CD4-positive, alpha-beta T cell treated with Interferon gamma for 1 hour (primary cell): ENCODE data around the gene ERLEC1.
"Not testable (repeated sequence)": the region's sequence is repeated elsewhere in the genome, so short reads cannot be mapped to it uniquely, and the experiment has no call there.

Experiments
- DNase-seq: peaks from one replicate; pipeline ENCODE4 v3.0.0-alpha.2; 2020

The ERLEC1 gene

DNA sequence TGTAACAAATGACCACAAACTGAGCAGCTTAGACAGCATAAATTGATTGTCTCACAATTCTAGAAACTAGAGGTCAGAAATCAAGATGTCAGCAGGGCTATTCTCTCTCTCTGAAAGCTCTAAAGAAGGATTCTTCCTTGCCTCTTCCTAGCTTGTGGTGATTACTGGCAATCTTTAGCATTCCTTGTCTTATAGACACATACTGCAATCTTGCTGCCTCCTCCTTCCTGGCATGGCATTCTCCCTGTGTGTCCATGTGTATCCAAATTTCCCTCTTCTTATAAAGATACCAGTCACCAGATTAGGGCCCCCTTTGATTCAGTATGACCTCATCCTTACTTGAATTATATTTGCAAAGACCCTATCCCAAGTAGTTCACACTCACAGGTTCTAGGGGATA is 2.4 kb upstream of the ERLEC1 start:
- no peak for DNase-seq

- DNase-seq, result no peak
Observed at GRCh38 chr2:53785366-53785765, 1.5 kb upstream of the ERLEC1 start.

GRCh38 chr2:53786352-53786704 is 516 bp upstream of the ERLEC1 start:
- peak; percentile 4 for DNase-seq

- DNase-seq, result no peak
Observed at GRCh38 chr2:53787614-53788289, 908 bp downstream of the ERLEC1 start.

DNA sequence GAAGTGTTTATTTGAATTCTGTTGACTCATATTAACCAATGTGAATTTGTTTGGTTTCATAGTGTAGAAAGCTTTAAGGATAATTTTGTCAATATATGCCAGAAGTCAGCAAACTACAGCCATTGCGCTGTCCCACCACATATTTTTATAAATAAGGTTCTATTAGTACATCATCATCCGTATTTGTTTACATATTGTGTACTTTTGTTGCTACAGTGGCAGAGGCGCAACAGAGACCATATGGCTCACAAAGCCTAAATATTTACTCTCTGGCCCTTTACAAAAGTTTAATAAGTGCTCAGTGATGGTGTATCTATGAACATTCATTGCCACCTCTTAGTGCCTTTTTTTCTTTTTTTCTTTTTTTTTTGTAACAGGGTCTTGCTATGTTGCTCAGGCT is 6.4 kb downstream of the ERLEC1 start:
- no peak for DNase-seq

DNA sequence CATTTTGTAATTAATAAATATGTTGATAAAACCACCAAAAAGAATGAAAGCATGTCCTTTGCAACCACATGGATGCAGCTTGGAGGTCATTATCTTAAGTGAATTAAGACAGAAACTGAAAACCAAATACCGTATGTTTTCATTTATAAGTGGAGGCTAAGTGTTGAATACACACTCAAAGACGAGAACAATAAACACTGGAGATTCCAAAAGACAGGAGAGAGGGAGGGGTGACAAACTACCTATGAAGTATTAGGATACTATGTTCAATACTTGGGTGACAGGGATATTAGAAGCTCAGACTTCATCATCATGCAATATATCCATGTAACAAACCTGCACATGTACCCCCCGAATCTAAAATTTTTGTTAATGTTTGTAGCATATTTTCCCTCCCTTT is 7.0 kb downstream of the ERLEC1 start:
- DNase-seq, result no peak

GRCh38 chr2:53801547-53801946 is 14.7 kb downstream of the ERLEC1 start:
- no peak for DNase-seq

DNA sequence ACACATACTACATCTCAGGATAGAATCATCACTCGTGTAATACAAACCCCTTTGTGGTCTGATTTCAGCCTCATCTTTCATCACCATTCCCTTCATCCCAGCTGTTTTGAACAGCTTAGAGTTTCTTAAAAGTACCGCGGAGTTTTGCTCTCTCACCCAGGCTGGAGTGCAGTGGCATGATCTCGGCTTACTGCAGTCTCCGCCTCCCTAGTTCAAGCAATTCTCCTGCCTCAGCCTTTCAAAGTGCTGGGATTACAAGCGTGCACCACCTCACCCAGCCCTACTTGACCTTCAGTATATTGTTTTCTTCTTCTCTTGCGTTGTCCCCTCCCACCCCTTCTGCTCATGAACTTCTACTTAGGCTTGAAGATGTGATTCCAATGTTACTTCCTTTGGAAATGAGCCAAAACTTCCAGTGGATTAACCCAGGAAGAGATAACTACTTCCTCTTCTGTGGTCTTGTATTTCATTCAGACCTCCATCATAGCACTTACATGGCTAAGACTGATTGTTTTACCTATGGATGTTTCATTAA is 15.8 kb downstream of the ERLEC1 start:
- no peak for DNase-seq

- no peak for DNase-seq
Observed at GRCh38 chr2:53811601-53812000, 24.8 kb downstream of the ERLEC1 start.

DNA sequence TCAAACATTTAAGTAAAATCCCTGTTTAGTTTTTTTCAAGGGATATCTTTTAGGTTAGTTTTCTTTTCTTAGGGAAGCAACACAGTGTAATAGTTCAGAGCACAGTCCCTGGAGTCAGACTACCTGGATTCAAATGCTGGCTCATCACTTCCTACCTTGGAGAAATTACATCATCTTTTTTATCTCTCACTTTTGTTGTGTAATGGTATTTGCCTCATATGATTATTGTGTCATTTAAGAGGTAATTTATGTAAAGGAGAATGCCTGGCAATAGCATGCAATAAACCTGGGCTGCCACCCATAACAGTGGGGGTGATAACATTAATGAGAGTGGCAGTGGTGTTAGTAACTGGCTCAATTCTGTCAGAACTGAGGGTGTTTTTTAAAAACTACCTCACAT is 26.3 kb downstream of the ERLEC1 start:
- no peak for DNase-seq

- DNase-seq, result no peak
Observed at GRCh38 chr2:53818854-53819435, 32.1 kb downstream of the ERLEC1 start.

DNA sequence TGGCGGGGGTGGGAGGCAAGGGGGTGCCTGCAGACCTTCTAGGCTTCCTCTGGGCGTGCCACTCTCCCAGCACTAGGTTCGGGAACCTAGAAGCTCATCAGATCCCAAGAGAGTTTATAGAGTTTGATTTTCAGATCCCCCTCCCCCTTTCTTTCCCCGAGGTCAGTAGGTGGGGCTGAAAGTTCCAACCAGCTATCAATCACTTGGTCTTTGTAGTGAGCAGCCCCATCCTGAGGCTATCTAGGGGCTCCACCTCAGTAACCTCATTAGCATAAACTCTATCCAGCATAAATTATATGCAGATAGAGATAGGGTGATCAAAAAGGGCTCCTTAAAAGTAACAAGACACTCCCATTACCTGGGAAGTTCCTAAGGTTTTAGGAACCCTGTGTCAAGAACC is 32.8 kb downstream of the ERLEC1 start:
- no peak for DNase-seq

GRCh38 chr2:53820048-53820447 is 33.2 kb downstream of the ERLEC1 start:
- DNase-seq, result no peak

DNA sequence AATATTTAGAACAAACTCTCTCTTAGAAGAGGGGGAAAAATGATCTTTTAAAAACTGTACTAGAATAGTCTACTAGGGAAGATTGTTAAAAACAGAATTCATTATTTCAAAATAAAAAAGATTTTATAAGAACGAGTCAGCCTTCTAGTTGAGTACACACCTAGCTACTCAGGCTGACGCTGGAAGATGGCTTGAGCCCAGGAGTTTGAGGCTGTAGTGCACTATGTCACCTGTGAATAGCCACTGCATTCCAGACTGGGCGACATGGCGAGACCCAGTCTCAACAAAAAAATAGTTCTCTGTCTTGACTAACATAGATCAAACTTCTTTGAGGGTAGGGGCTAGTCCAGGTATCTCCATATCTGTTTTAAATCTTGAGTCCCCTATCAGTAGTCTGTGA is 33.9 kb downstream of the ERLEC1 start:
- DNase-seq, result no peak

DNA sequence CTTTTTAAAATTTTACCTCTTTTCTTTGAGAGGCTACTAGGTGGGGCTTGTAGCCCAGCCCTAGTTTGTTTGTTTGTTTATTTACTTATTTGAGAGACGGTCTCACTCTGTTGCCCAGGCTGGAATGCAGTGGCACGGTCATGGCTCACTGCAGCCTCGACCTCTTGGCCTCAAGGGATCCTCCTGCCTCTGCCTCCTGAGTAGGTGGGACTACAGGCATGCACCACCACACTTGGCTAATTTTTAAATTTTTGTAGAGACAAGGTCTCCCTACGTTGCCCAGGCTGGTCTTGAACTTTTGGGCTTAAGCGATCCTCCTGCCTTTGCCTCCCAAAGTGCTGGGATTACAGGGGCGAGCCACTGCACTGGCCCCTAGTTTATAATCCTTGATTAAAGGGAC is 35.0 kb downstream of the ERLEC1 start:
- DNase-seq, result no peak

- not testable (repeated sequence) for DNase-seq
Observed at GRCh38 chr2:53823639-53824038, 36.8 kb downstream of the ERLEC1 start.

DNA sequence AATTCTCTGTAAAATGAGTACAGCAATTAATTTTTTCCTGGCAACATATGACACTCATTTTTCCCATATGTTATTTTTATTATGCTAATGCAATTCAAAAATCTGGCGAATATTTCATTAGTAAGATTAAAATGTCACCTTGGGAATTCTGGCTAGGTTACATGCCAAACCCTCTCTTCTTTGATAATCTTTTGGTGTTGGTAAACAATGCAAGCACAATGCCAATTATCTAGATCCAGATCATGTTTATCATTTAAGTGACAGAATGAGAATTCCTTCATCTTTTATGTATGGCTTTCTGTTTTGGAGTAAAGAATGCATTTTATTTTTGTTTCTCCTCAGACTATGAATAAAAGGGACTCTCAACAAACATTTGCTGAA is 39.2 kb downstream of the ERLEC1 start:
- no peak for DNase-seq

DNA sequence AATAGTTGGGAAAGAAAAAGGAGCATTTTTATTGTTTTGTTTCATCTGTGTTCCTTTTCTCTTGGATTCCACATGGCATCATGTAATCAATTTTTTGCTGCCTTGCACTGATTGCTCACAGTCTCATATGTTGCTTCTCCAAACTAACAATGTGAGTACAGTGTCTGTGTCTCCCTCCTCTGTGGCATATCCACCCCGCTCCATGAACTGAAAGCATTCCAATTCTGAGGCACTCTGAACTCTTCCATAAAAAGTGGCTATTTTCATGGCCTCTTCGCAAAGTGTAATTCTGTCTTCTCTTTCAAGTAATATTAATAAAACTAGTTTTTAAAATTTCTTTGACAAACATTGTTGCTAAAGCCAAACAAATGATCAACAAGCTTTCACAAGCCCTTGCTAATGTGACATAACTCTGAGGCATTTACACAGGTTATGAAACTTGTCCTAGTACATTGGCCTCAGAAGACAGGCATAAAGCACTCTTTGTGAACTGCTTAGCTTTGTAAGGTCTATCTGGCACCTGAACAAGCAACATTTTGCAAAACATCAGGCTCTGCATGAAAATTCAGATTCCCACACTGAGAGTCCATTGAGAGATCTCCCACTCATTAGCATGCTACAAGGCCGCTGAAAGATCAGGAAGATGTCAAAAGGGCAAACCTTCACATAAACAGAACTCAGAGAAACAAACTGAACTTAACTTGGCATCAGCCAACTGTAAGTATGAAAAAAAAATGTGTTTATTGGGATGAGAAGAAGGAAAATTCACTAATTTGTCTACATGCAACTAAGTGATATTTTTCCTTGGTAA is 39.9 kb downstream of the ERLEC1 start:
- DNase-seq, result no peak

GRCh38 chr2:53827398-53828175 is 40.7 kb downstream of the ERLEC1 start:
- no peak for DNase-seq

DNA sequence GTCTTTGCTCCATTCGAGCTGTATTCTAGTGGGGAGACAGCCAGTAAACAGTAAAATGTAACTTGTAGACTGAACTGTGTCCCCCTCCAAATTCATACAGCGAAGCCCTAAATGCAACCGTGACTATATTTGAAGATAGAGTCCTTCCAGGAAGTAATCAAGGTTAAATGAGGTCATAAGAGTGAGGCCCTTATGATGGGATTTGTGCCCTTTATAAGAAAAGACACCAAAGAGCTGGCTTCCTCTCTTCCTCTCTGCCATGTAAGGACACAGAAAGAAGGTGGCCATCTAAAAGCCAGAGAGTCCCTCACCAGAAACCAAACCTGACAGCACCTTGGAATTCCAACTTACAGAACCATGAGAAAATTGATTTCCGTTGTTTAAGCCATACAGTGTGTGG is 41.5 kb downstream of the ERLEC1 start:
- no peak for DNase-seq

DNA sequence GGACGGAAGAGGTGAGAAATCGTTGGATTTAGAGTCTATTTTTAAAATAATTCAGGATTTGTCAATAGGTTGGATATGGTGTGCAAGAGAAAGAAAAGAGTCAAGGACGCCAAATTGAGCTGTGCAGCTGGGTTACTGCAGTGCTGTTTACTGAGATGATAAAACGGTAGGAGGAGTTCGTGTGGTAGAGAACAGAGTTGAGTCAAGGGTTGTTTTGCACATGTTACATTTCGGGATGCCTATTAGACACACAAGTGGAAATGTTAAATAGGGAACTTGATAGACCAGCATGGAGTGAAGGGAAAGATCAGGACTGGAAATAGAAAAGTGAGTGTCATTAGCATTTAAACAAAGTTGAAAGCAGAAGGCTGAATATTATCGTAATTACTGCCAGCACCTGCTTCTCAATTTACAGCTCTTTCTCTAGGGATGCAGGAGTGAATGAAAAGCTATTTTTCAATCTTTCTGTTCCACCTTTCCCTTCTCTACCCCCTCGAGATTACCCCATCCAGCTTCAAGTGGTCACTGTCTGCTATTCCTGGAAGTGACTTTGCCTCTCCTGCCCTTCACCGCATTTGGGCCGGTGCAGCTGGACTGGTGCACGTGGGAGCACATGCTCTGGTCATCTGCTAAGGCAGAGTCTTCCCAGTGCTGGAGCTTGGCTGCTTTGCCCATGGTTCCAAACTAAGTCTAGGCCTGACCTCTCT is 42.6 kb downstream of the ERLEC1 start:
- no peak for DNase-seq

DNA sequence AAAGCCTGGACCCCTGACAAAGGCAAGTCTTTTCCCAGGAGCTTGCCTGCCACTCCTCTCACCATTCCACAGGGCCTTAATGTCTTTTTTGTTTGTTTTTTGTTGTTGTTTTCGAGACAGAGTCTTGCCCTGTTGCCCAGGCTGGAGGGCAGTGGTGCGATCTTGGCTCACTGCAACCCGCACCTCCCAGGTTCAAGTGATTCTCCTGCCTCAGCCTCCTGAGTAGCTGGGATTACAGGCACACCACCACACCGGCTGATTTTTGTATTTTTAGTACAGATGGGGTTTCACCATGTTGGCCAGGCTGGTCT is 43.1 kb downstream of the ERLEC1 start:
- not testable (repeated sequence) for DNase-seq

DNA sequence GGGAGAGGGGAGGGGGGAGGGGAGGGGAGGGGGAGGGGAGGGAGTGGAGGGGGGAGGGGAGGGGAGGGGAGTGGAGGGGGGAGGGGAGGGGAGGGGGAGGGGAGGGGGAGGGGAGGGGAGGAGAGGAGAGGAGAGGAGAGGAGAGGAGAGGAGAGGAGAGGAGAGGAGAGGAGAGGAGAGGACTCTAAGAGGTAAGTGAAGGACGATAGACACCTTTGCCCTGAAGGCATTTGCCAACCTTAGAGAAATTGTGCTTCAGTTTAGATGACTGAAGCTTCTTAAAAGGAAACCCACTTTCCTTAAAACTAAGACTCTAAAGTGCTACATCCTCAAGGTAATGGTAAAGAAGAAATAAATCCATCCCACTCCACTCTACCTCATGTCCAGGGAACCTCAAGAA is 53.7 kb downstream of the ERLEC1 start:
- DNase-seq, result no peak
